Measurements from ENCODE around the gene ARFRP1.

GRCh38 chr20:63696628-63697356 is 11.0 kb downstream of the ARFRP1 start, which contains the start of gene TNFRSF6B:
- no peak for TF ChIP-seq CTCF (IDR thresholded peaks at IDR 0.05; ENCODE audit: insufficient read depth, low read length, poor library complexity, severe bottlenecking)
- no peak for TF ChIP-seq EZH2phosphoT487 (conservative IDR thresholded peaks at IDR 0.05; ENCODE audit: low read length)
